Keratinocyte (primary cell): ENCODE results near the gene RABGGTA. TPM values are rescaled to one million over a fixed set of nuclear protein-coding genes. Genes with fewer than 3 reads are reported as not detected.
A peak's percentile ranks its signal among the peaks of the same experiment; 100 is the strongest.

ENCODE experiments used
- DNase-seq: peaks from one replicate; pipeline ENCODE4 v3.0.0-alpha.2; 2011; ENCODE audit warnings: low read depth, missing footprints, low spot score
- FAIRE-seq: peaks from 2 replicates; lab custom pipeline; 2011; peaks lifted over from hg19 to GRCh38; lab: Jason Lieb, UNC
- H2AFZ ChIP-seq: 2 replicates; pipeline ENCODE4 v1.6.0; 2012; ENCODE audit warnings: low read length, control low read depth, inconsistent platforms; ENCODE audit not compliant: control insufficient read depth
- H3K27ac ChIP-seq: 2 replicates; pipeline ENCODE4 v1.5.1; 2011; ENCODE audit warnings: low read length; ENCODE audit not compliant: control insufficient read depth, insufficient read depth
- H3K27me3 ChIP-seq: 3 replicates; pipeline ENCODE4 v1.6.0; 2011; ENCODE audit warnings: low read length; ENCODE audit not compliant: control insufficient read depth, insufficient read depth; ENCODE audit errors: extremely low read depth
- H3K36me3 ChIP-seq, 2 experiments: 2 replicates in 1 of 2; 3 replicates in 1 of 2; pipeline ENCODE4 v1.5.1; 2011; ENCODE audit warnings: low read length in 2 of 2, mild to moderate bottlenecking in 1 of 2; ENCODE audit not compliant: control insufficient read depth in 2 of 2, insufficient read depth in 2 of 2; ENCODE audit errors: extremely low read depth in 1 of 2
- H3K4me1 ChIP-seq: 3 replicates; pipeline ENCODE4 v1.5.1; 2011; ENCODE audit warnings: low read length; ENCODE audit not compliant: control insufficient read depth, insufficient read depth; ENCODE audit errors: extremely low read depth
- H3K4me2 ChIP-seq: 3 replicates; pipeline ENCODE4 v1.6.0; 2011; ENCODE audit warnings: low read depth, low read length; ENCODE audit not compliant: control insufficient read depth, insufficient read depth; ENCODE audit errors: extremely low read depth
- H3K4me3 ChIP-seq, 3 experiments: fragments of 200-600 bp in 1 of 3; sonication (generic) in 1 of 3; 2 replicates in 2 of 3; 3 replicates in 1 of 3; pipeline ENCODE4 v1.5.1; 2011 to 2016; ENCODE audit warnings: low read length in 3 of 3, mild to moderate bottlenecking in 3 of 3, control low read depth in 2 of 3, inconsistent platforms in 1 of 3, low read depth in 1 of 3, mixed read lengths in 1 of 3, mixed run types in 1 of 3, moderate library complexity in 1 of 3; ENCODE audit not compliant: control insufficient read depth in 2 of 3, insufficient read depth in 2 of 3; ENCODE audit errors: extremely low read depth in 1 of 3
- H3K79me2 ChIP-seq: 2 replicates; pipeline ENCODE4 v1.6.0; 2012; ENCODE audit warnings: low read length; ENCODE audit not compliant: control insufficient read depth, insufficient read depth
- H3K9ac ChIP-seq: 3 replicates; pipeline ENCODE4 v1.6.0; 2011; ENCODE audit warnings: low read length; ENCODE audit not compliant: control insufficient read depth, insufficient read depth; ENCODE audit errors: extremely low read depth
- H3K9me1 ChIP-seq: 3 replicates; pipeline ENCODE4 v1.6.0; 2011; ENCODE audit warnings: low read length; ENCODE audit not compliant: control insufficient read depth, insufficient read depth; ENCODE audit errors: extremely low read depth
- H3K9me3 ChIP-seq: 2 replicates; pipeline ENCODE4 v1.5.1; 2012; ENCODE audit warnings: low read depth, low read length; ENCODE audit not compliant: control insufficient read depth
- H4K20me1 ChIP-seq: 3 replicates; pipeline ENCODE4 v1.6.0; 2011; ENCODE audit warnings: low read length; ENCODE audit not compliant: control insufficient read depth, insufficient read depth; ENCODE audit errors: extremely low read depth
- EZH2 ChIP-seq: IDR thresholded peaks from one replicate; pipeline ENCODE4 v1.6.1; 2012; ENCODE audit warnings: inconsistent platforms, mild to moderate bottlenecking, low read length, moderate library complexity
- dilution Hi-C: fragments of 300-500 bp; cut with MboI; formaldehyde crosslinking; loops from one replicate; pipeline ENCODE4 v1.7.0; 2020; ENCODE audit warnings: low sequenced_read_pairs; ENCODE audit not compliant: extremely low pct_ligation_motif_present
- polyA plus RNA-seq, 5 experiments: library from polyadenylated mRNA; depleted of rRNA in 3 of 5; stranded (reverse) in 3 of 5; stranded (forward) in 1 of 5; unstranded in 1 of 5; fragments of >200 nt; gene quantifications; 1 replicate in 1 of 5; 2 replicates in 3 of 5; 3 replicates in 1 of 5; pipeline versions ENCODE4 v1.2.1 to v1.2.3, GENCODE V29; 2011 to 2012; ENCODE audit warnings: missing spikeins in 2 of 5, low read depth in 1 of 5, low replicate concordance in 1 of 5
- TF ChIP-seq, protein P1 (sequence below), 3 experiments: IDR thresholded peaks in 1 of 3; conservative IDR thresholded peaks in 1 of 3; optimal IDR thresholded peaks in 1 of 3; 2 replicates in 2 of 3; 3 replicates in 1 of 3; pipeline versions ENCODE3 to v1.5.1; 2011; ENCODE audit warnings: low read length in 3 of 3, mild to moderate bottlenecking in 3 of 3, moderate library complexity in 2 of 3, control low read depth in 1 of 3, inconsistent platforms in 1 of 3; ENCODE audit not compliant: insufficient read depth in 2 of 3; ENCODE audit errors: extremely low read depth in 1 of 3

The RABGGTA gene
- polyA plus RNA-seq, 1 donor (not counting 4 experiments of a cell fraction or from before 2014, with no cell fraction given), result 29.0 TPM

DNA sequence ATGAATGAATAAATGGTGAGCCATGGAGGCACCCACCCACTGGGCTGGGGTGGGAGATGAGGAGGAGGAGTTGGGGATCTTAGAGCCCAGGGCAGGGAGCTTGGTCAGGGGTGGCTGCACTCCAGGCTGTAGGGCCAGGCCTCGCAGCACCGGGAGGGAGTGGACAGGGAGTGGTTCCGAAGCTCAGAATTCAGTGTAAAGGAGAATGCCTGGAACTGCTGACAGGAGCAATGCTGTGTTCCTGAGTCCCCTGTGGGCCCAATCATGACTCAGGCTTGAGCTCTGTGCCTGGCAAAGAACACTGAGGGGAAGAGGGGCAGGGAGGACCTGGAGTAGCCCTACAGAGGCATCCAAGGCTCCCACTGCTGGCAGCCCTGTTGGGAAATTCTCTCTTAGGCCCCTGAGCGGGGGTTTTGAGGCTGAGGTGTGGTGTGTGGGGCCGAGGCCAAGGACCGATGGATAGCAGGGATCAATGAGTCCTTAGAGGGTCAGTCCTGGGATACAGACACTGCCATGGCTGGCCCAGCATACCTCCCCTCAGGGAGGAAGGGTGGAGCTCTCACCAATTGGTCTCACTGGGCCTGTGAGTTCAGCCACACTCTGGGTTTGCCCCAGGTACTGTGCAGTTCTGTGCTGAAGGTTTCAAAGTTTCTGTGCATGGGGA lies 9.5 kb upstream of the RABGGTA start:
- no peak overlapping the region for H2AFZ ChIP-seq
- no peaks in the 10 kb centered on the region for H3K27me3 ChIP-seq
- dilution Hi-C loops, result no loop called here
- no peaks in the 10 kb centered on the region for H3K36me3 ChIP-seq
- no peak overlapping the region for H3K27ac ChIP-seq
- FAIRE-seq, result no peak
- no peak overlapping the region for H3K4me3 ChIP-seq
- H3K9me3 ChIP-seq, result no peaks in the 10 kb centered on the region
- no peak for DNase-seq
- no peak overlapping the region for H3K9ac ChIP-seq
- H3K79me2 ChIP-seq, result no peaks in the 10 kb centered on the region
- no peak for TF ChIP-seq EZH2
- TF ChIP-seq, protein P1, sequence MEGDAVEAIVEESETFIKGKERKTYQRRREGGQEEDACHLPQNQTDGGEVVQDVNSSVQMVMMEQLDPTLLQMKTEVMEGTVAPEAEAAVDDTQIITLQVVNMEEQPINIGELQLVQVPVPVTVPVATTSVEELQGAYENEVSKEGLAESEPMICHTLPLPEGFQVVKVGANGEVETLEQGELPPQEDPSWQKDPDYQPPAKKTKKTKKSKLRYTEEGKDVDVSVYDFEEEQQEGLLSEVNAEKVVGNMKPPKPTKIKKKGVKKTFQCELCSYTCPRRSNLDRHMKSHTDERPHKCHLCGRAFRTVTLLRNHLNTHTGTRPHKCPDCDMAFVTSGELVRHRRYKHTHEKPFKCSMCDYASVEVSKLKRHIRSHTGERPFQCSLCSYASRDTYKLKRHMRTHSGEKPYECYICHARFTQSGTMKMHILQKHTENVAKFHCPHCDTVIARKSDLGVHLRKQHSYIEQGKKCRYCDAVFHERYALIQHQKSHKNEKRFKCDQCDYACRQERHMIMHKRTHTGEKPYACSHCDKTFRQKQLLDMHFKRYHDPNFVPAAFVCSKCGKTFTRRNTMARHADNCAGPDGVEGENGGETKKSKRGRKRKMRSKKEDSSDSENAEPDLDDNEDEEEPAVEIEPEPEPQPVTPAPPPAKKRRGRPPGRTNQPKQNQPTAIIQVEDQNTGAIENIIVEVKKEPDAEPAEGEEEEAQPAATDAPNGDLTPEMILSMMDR (optimal IDR thresholded peaks at IDR 0.05 in 1 of 3, IDR thresholded peaks at IDR 0.05 in 1 of 3, conservative IDR thresholded peaks at IDR 0.05 in 1 of 3; ENCODE audit: extremely low read depth in 1 of 3, insufficient read depth in 2 of 3, low read length in 3 of 3), result no peak
- H3K4me2 ChIP-seq, result no peak overlapping the region
- no peaks in the 10 kb centered on the region for H3K9me1 ChIP-seq
- H3K4me1 ChIP-seq, result peaks cover 22% of the 10 kb centered on the region
- H4K20me1 ChIP-seq, result no peaks in the 10 kb centered on the region

- Histone ChIP-seq H3K9me3 (no peaks in the 10 kb centered on the region), H3K27ac (no peak overlapping the region), H3K4me2 (no peak overlapping the region), H2AFZ (no peak overlapping the region), H3K9me1 (no peaks in the 10 kb centered on the region), H3K9ac (no peak overlapping the region), H3K27me3 (no peaks in the 10 kb centered on the region), H3K4me1 (peaks cover 24% of the 10 kb centered on the region), H3K4me3 (no peak overlapping the region), H3K79me2 (no peaks in the 10 kb centered on the region), H3K36me3 (no peaks in the 10 kb centered on the region), H4K20me1 (no peaks in the 10 kb centered on the region)
- dilution Hi-C loops, result no loop called here
- no peak for DNase-seq
- FAIRE-seq, result no peak
- TF ChIP-seq, protein P1 (optimal IDR thresholded peaks at IDR 0.05 in 1 of 3, IDR thresholded peaks at IDR 0.05 in 1 of 3, conservative IDR thresholded peaks at IDR 0.05 in 1 of 3; ENCODE audit: extremely low read depth in 1 of 3, insufficient read depth in 2 of 3, low read length in 3 of 3), result peak; percentile 56 to 80 (median 66)
- no peak for TF ChIP-seq EZH2
These were observed 8.1 kb upstream of the RABGGTA start for GRCh38 chr14:24279301-24280186.
